ENCODE measurements around the gene LOXL1.
A peak's percentile ranks its signal among the peaks of the same experiment; 100 is the strongest.

The LOXL1 gene

GRCh38 chr15:73926219-73927002, at the start of gene LOXL1:
LOXL1 (plus strand) TSS chr15:73926462; CDS start chr15:73926784, 322 bp downstream.
- DNase-seq (ENCODE audit: low spot score) = peak; percentile 84

GRCh38 chr15:73879426-73879825, 46.8 kb upstream of the LOXL1 start:
- no peak for DNase-seq (ENCODE audit: low spot score)

GRCh38 chr15:73881579-73882320, 44.5 kb upstream of the LOXL1 start:
- no peak for DNase-seq (ENCODE audit: low spot score)

- no peak for DNase-seq (ENCODE audit: low spot score)
Measured at GRCh38 chr15:73882761-73883419, 43.4 kb upstream of the LOXL1 start.

GRCh38 chr15:73884159-73884558, 42.1 kb upstream of the LOXL1 start:
- no peak for DNase-seq (ENCODE audit: low spot score)

- DNase-seq (ENCODE audit: low spot score) = no peak
Measured at GRCh38 chr15:73885954-73886700, 40.1 kb upstream of the LOXL1 start.

GRCh38 chr15:73886717-73887345, 39.4 kb upstream of the LOXL1 start:
- no peak for DNase-seq (ENCODE audit: low spot score)

- DNase-seq (ENCODE audit: low spot score) = no peak
Measured at GRCh38 chr15:73887481-73887880, 38.8 kb upstream of the LOXL1 start.

GRCh38 chr15:73888224-73889041, 37.8 kb upstream of the LOXL1 start:
- no peak for DNase-seq (ENCODE audit: low spot score)

- no peak for DNase-seq (ENCODE audit: low spot score)
Measured at GRCh38 chr15:73889053-73889761, 37.1 kb upstream of the LOXL1 start.

- no peak for DNase-seq (ENCODE audit: low spot score)
Measured at GRCh38 chr15:73889762-73890124, 36.5 kb upstream of the LOXL1 start.

GRCh38 chr15:73891328-73892315, 34.6 kb upstream of the LOXL1 start:
- DNase-seq (ENCODE audit: low spot score) = no peak

- DNase-seq (ENCODE audit: low spot score) = no peak
Measured at GRCh38 chr15:73892446-73893226, 33.6 kb upstream of the LOXL1 start.

GRCh38 chr15:73894133-73894814, 32.0 kb upstream of the LOXL1 start:
- no peak for DNase-seq (ENCODE audit: low spot score)

- peak; percentile 31 for DNase-seq (ENCODE audit: low spot score)
Measured at GRCh38 chr15:73897441-73898261, 28.6 kb upstream of the LOXL1 start.

All from SW480 (cell line).